Right renal pelvis (tissue), 4 donors: ENCODE results near the gene MAF. TPM values are rescaled to one million over a fixed set of nuclear protein-coding genes. Genes with fewer than 3 reads are reported as not detected.

Source experiments
- DNase-seq, 4 donors: peaks; one replicate each; pipeline ENCODE4 v3.0.0-alpha.2; 2013; ENCODE audit warnings: low read depth in 4 of 4, low spot score in 3 of 4, missing footprints in 1 of 4
- polyA plus RNA-seq, 4 donors: library from polyadenylated mRNA; unstranded; fragments of 120-200 nt; gene quantifications; one replicate each; pipeline ENCODE4 v1.2.1, GENCODE V29; 2013; ENCODE audit not compliant: insufficient read length in 4 of 4

The MAF gene
- polyA plus RNA-seq, 4 donors: 47.8 to 57.9 (median 54.0) TPM

GRCh38 chr16:79618041-79618691 lies 17.6 kb upstream of the MAF start:
- no peak for DNase-seq

GRCh38 chr16:79613009-79613408 lies 12.5 kb upstream of the MAF start:
- no peak for DNase-seq

GRCh38 chr16:79612207-79612606 lies 11.7 kb upstream of the MAF start:
- DNase-seq: no peak

- no peak for DNase-seq
Measured at GRCh38 chr16:79610771-79611170, 10.2 kb upstream of the MAF start.

GRCh38 chr16:79609861-79610260 lies 9.3 kb upstream of the MAF start:
- DNase-seq: no peak

GRCh38 chr16:79608976-79609375 lies 8.4 kb upstream of the MAF start:
- DNase-seq: no peak

GRCh38 chr16:79607587-79607986 lies 7.0 kb upstream of the MAF start:
- DNase-seq: no peak

- DNase-seq: no peak
Measured at GRCh38 chr16:79605999-79606398, 5.5 kb upstream of the MAF start.

GRCh38 chr16:79603055-79603454 lies 2.5 kb upstream of the MAF start:
- no peak for DNase-seq

GRCh38 chr16:79602628-79603014 lies 2.1 kb upstream of the MAF start:
- no peak for DNase-seq

GRCh38 chr16:79601931-79602627 lies 1.5 kb upstream of the MAF start:
- peak; percentile 85 to 89 (median 88) for DNase-seq

GRCh38 chr16:79601092-79601930 lies 774 bp upstream of the MAF start:
- DNase-seq: no peak

- DNase-seq: peak in 1 of 4 donors; percentile 75
Measured at GRCh38 chr16:79599837-79600637, 500 bp downstream of the MAF start.

GRCh38 chr16:79599256-79599836 lies 1.2 kb downstream of the MAF start:
- no peak for DNase-seq

GRCh38 chr16:79598348-79599181 lies 2.0 kb downstream of the MAF start:
- peak in 2 of 4 donors; percentile 65 to 79 for DNase-seq

- no peak for DNase-seq
Measured at GRCh38 chr16:79598063-79598347, 2.5 kb downstream of the MAF start.

- no peak for DNase-seq
Measured at GRCh38 chr16:79597277-79598062, 3.1 kb downstream of the MAF start.

- no peak for DNase-seq
Measured at GRCh38 chr16:79595931-79596450, 4.5 kb downstream of the MAF start.

GRCh38 chr16:79595231-79595641 lies 5.3 kb downstream of the MAF start:
- DNase-seq: no peak
